EH (cell line): ENCODE measurements around the gene NPM1.

ENCODE experiments used
- DNase-seq: peaks from one replicate; pipeline ENCODE4 v3.0.0-alpha.2; 2015; ENCODE audit warnings: low read depth

Gene NPM1

DNA sequence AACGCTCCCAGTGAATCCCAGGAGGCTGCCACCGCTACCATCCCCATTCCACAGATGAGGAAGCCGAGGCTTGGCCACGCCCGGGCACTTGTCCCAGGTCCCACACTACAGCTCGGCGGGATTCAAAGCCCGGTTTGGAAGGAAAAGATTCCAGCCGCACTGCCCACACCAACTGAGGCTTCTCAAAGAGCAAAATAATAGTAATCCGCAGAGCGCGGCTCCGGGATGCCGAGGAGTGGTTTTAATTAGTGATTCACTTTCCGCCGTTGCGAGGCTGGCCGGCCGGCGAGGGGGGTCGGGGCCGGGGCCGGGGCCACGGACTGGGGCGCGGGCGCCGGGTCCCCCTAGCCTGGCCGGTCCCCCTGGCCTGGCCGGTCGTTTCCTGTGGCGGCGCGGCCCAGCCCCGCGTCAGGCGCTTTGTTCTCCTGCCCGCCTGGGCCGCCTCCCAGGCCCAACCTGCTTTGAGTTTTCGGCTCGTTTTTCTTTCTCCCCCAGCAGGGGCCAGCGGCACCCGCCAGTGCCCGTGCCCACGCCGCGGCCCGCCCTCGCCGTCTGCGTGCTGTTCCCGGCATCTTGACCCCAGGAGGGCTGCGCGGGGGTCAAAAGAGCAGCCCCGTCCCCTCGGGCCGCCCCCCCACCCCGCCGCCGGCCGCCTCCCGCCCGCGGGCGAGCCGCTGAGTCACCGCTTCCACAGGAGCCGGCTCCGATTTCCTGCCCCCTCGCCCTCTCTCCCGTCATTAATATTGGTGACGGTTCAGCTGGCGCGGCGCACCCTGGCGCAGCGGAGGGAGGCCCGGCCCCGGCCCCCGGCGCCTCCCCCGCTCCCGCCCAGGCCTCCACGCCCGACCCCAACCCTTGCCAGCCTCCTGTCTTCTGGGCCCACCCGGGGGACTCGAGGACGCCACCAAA lies 63.0 kb downstream of the NPM1 start:
- DNase-seq = peak; percentile 85

DNA sequence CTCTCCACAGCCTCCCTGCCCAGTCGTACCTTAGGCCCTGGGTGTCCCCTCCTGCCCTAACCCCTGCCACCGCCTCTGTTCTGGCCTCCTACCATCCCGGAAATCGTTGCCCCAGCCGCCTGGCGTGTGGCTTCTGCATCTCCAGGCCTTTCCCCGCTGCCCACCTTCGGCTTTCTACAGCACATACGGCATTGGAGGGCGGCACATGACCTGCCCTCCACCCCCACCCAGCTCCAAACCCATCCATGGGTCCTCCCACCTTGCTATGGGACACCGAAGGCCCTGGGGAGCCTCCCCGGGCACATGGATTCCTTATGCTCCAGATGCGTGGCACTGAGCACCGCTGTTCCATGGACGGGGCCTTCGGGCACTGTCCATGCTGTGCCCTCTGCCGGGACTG lies 63.8 kb downstream of the NPM1 start:
- DNase-seq = no peak

DNA sequence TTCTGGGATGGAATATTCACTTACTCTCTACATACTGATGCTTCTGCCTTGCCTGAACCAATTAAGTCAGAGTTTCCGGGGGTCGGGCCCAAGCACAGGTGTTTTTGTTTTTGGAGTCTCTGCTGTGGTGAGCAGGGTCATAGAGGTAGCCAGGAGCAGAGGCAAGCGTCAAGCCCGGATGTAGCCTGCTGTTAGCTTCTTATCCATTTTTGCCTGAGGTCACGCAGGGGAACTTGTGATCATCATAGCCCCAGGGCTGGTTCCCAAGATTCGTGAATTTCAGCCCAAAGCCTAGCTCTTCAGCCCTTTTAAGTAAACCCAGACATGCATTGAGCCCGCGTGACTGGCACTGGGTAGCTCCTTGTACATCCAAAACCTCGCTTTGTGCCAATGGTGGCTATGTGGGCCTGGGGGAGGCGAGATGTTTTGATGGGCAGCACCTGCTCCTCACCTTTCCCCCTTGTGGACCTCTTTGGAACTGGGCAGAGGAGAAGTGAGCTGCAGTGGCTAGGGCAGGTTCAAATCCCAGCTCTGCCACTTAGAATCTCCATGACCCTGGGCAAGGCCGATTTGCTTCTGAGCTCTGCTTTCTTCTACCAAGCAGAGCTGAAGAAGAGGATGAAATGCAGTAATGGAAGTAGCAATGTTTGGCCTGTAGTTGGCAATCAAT lies 65.5 kb downstream of the NPM1 start:
- no peak for DNase-seq

DNA sequence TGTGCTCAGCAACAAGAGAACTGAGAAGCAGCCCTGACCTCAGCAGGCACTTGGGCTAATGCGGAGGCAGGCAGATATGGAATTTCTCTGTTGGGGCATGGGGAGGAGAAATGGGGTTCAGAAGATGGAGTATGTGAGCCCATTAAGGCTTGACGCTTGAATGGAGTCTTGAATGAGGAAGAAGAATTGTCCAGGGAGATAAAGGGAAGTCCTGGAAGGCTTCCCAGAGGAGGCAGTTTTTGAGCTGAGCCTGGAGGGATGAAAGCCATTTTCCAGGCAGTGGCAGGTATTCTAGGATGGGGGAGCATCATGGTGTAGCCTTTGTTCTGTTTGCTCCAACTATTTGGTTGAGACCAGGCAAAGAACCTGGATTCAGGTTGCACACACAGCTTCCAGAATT lies 66.3 kb downstream of the NPM1 start:
- DNase-seq = no peak

DNA sequence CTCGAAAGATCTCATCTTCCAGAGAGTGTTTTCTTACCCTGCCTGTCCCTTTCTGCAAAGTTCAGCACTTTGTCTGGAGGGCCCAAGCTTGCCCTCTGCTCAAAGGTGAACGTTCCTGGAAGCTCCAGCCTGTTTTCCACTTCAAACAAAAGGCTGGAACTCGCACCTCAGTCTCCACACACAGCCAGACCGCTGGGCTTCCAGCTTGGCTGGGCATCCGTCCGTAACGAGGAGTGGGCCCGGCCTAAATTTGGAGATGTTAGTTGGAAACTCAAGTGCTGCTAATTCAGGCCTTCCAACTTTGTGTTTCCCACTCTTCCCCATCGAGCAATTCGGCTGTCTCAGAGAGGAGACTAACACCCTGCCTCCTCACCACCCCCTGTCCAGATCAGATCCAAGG lies 66.9 kb downstream of the NPM1 start:
- DNase-seq = no peak

DNA sequence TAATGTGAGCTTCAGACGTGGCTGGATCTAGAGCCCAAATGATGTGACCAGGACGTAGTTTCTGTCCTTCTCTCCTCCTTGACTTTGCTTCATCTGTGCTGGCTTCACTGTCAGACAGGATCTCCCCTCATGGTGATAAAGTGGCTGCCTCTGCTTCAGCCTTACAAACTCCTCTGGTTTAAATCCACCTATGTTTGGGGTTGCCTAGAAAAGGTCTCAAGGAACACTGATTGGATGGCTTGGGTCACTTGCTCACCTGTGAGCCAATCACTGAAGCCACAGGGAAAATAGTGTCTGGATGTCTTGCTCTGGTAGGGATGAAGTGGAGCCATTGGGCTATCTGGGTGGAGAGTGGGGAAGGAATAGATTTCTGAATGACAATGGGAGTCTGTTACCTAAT lies 67.9 kb downstream of the NPM1 start:
- DNase-seq = no peak

DNA sequence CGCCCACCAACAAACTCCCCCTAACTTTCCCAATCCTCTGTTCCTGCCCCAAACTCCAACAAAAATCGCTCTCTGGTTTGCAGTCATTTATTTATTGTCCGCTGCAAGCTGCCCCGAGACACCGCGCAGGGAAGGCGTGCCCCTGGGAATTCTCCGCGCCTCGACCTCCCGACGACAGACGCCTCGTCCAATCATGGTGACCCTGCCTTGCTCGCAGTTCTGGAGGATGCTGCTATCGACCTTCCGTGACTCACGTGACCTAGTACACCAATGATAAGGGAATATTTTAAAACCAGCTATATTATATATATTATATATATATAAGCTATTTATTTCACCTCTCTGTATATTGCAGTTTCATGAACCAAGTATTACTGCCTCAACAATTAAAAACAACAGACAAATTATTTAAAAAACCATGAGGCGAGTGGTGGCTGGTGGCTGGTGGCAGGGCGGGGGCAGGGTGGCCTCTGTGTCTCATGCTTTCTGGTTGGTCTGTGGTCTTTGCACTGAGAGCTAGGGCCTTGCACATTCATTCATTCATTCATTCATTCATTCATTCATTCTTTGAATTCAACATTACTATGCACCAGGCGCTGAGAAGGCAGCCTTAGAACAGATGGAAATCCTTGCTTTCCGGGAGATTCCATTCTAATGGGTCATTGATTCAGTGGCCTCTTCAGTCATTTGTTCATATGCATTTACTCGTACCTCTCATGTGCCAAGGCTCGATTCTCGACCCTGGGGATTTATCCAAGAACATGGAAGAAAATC lies 69.7 kb downstream of the NPM1 start:
- DNase-seq = no peak

DNA sequence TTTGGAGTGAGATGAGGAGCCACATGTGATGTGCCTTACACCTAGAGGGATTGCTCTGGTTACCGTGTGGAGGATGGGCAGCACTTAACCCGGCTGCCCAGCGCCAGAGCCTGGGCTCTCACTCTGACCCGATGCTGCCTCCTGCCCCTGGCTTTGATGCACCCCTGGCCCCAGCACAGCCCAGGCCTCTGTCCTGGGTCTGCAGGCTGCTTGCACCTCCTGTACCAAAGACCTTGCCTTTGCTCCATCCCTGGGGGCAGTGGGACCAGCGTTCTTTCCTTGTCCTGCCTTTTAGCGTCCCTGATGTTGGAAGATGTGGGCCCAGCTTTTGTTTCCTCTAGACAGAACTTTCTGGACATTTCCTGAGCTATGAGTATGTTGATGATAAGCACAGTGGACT lies 72.2 kb downstream of the NPM1 start:
- no peak for DNase-seq
